Stimulated activated CD4-positive, alpha-beta T cell treated with anti-CD3 and anti-CD28 coated beads, Interleukin-1b, Interleukin-23, amount 100 ng/mL, for 24 hours (primary cell): Measurements from ENCODE around the gene PIK3AP1.
"Not testable (repeated sequence)": the region's sequence is repeated elsewhere in the genome, so short reads cannot be mapped to it uniquely, and the experiment has no call there.

Source experiments
- DNase-seq, 4 experiments: peaks; one replicate each; pipeline ENCODE4 v3.0.0-alpha.2; 2020; ENCODE audit warnings: low read depth in 4 of 4, low spot score in 1 of 4

Gene PIK3AP1

DNA sequence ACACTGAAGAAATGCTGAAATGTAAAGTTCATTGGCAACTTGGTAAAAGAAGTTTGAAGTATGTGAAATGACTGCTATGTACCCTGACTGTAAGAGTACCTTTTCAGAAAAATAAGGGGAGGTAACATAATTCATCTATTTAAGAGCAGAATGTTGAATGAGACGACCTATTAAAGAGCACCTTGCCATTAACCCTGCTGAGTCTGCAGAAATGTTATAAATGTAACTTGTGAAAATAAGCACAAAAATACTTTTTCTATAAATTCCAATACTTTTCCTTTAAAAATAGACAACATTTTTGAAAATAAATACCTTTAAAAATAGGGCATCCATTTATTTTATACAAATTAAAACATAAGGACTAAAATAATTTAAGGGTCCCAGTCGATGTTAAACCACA lies 141.2 kb downstream of the PIK3AP1 start:
- DNase-seq = no peak

DNA sequence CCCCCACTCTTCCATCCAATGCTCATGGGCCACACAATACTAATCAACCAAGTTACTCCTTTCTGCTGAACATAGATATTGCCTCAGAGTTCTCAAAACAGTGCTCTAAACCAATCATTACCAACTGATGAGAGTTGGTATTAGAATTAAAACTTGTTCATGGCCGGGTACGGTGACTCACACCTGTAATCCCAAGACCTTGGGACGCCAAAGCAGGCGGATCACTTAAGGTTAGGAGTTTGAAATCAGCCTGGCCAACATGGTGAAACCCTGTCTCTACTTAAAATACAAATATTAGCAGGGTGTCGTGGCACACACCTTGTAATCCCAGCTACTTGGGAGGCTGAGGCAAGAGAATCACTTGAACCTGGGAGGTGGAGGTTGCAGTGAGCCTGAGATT lies 141.7 kb downstream of the PIK3AP1 start:
- no peak for DNase-seq

DNA sequence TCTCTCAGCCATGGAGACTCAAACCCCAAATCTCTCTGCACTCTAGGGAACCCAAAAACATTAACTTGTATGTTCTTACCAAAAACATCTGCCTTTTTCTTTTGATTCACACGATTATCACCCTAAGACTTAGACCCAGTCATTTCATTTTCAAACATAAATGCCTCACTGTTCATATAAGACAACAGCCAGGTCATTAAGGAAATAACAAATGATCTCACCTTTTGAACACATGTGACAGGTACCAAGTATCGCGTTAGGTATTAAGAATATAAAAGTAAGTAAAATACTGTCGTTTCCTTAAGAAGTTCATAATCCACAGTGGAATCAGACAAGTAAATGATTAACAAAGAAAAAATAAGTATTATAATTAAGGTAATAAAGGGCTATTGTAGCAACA lies 142.3 kb downstream of the PIK3AP1 start:
- DNase-seq = no peak

DNA sequence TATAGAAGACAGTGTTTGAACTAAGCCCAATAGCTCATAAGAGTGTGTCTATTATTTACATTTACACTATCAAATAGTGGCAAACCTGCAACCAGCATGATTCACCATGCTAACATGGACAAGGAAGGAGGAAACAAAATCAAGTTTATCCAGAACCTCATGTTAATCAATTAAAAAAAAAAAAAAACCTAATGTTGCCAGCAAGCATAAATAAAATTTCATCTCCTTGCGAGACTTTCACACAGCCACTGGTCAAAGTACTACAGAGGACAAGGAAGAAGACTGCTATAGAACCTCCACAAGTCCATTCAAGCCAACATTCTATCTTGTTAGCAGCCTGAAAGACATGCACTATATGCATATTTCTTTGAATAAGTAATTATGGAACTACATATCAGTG lies 143.2 kb downstream of the PIK3AP1 start:
- no peak for DNase-seq

DNA sequence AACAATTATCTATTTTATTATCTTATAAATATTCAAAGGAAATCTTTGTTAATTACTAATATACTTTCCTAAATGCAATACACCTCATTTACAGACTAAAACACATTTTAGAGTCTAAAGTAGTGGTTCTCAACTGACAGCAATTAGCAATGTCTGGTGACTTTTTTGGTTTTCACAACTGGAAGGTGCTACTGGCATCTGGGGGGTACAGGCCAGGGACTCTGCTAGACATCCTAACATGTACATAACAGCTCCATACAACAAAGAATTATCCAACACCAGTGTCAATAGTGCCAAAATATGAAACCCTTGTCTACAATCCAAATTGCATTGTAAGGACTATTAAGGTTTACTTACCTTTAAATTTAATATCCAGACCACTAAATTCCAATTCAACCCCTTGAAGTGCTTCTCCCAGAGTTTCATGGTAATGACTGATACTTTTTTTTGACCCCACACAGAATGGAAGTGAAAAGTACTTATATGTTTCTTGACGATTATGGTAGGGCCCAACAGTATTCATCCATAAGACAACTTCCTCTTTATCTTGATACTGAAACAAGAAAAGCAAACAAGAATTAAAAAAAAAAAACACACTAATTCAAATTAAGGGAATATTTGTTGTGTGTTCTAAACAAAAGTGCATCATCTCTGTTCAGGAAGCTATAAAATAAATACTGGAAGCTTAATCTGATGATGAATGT lies 143.9 kb downstream of the PIK3AP1 start:
- DNase-seq = no peak

DNA sequence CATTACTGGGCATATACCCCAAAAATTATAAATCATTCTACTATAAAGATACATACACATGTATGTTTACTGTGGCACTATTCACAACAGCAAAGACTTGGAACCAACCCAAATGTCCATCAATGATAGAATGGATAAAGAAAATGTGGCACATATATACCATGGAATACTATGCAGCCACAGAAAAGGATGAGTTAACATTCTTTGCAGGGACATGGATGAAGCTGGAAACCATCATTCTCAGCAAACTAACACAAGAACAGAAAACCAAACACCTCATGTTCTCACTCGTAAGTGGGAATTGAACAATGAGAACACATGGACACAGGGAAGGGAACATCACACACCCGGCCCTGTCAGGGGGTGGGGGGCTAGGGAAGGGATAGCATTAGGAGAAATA lies 145.8 kb downstream of the PIK3AP1 start:
- not testable (repeated sequence) for DNase-seq

DNA sequence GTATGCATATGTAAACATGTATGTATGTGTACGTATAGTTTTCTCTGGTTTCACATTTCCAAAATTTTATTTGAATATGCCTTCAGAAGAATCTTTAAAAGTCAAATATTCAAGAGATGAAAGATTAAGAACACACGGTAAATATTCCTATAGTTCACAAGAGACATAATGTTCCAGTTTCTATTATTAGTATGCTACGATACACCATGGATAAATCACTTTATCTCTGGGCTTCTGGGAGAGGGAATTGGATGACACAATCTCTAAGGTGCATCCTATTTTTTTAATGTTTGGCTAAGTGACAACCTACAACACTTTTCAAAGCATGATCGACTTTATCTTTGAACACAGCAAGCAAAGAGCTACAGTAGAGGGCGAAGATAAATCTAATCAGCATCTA lies 147.3 kb downstream of the PIK3AP1 start:
- DNase-seq = no peak

DNA sequence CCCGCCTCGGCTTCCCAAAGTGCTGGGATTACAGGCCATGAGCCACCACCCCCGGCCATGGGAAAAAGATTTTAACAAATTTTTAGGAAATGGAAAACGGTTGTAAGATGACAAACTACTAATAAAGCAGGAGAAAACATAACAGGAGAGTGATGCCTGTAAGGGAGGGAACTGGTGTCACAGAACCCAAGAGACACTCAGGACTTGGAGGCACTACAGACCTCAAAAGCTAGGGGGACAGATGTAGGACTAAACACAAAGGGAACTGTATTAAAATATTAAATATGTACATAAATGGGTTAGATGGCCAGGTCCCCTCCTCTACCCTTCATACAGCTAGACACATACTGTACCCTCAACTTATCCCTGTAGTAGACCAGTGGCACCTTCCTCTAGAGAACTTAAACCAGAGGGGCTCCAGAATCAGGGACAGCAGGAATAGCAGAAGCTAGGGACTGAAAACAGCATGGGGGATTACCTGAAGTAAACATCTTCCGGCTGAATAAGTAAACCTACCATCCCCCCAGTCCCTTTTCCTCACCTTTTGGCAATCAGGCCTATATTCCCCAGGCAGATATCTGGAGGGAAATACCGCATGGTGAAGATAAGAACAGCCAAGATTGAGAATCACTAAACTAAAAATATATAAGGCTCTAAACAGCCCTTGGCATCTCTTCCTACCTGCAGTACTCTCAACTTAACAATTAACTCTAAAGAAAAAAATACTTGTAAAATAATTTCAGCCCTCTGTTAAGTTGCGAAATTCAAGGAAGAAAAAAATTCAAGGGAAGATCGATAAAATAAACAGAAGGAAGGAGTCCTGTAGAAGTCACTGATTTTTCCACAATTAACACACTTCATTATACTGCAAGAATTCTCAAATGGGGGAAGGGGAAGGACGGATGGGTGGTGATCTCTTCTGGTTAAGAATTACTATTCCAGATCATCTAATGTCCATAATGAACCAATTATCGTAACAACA lies 149.0 kb downstream of the PIK3AP1 start:
- DNase-seq = no peak

DNA sequence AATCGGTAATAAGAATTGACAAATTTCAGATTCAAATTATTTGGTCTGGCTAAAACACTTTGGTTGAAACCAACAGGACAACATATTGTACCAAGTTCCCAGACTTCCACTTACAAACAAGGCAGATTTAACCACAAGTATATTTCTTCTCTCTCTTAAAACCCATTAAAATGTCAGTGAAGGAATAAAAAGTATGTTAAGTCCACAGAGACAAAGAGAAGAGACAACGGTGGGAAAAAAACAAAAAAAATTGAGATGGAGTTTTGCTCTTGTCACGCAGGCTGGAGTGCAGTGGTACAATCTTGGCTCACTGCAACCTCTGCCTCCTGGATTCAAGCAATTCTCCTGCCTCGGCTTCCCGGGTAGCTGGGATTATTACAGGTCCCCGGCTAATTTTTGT lies 149.8 kb downstream of the PIK3AP1 start:
- no peak for DNase-seq

DNA sequence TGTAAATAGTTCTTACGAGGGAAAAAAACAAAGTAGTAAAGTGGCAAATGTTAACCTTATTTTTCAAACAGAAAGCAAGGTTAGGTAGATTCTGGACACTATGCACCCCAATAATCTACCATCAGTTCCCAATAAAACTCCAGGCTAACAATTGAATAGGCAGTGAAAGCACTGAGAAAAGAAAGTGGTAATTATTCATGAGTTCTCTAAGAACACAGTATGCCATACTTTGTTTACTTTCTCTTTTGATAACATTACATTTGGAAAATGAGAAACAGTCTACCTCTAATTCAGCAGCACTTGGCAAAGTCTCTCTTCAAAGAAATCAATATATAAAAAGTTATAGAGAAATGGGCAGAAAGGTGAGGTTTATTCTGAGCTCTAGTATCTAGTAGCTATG lies 151.9 kb downstream of the PIK3AP1 start:
- no peak for DNase-seq

DNA sequence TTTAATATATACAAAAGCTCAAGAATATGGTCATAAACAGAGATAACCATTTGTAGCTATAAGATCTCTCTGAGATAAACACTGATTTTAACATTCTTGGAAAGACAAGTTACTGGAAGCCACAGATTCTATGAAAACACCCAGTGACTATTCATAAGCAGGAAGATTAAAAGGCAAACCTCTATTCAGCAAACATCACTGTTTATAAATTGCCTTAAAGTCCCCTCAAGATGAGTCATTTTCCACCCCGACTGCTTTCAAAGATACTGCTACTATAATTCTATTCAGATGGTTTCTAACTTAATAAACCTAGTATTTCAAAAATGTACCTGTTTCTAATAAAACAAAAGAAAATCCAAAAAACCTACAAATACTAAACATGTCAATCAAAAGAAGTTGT lies 154.5 kb downstream of the PIK3AP1 start:
- no peak for DNase-seq

DNA sequence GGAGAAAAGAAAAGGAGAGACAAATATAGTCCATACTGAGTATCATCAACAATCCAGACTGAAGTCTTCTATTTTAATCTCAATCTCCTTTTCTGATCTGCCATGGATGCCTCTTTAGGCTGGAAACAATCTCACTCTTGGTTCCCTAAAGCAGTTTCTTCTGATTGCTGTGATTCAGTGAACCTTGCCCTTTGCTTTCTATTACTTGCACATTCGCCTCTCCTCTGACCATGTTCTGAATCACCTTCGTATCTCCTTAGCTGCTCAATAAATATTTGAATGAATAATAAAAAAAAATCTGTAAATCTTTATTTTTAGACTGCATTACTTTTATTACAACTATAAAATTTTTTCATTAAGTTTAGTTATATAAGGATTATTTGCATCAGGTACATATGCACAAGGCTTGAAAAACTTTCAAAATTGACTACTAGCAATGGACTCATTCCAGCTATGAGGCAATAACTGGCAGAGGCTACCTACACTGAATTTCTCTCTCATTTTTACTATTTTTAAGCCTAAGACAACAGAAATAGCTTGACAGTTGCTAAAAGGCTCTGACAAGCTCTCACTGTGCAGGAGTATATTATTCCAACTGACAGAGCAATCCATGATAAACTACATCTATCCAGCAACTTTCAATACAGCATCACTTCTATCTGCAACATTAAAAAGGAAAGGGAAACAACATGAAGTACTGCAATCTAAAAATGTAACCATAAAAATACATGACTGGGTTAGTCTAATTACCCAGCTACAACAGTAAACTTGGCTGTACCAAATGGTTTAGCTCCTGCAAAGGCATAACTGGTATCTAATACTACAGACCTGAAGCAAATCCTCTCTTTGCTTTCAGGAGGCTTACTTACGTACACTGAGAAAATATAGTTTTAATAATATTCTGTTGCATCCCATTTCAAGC lies 159.1 kb downstream of the PIK3AP1 start:
- DNase-seq = no peak

DNA sequence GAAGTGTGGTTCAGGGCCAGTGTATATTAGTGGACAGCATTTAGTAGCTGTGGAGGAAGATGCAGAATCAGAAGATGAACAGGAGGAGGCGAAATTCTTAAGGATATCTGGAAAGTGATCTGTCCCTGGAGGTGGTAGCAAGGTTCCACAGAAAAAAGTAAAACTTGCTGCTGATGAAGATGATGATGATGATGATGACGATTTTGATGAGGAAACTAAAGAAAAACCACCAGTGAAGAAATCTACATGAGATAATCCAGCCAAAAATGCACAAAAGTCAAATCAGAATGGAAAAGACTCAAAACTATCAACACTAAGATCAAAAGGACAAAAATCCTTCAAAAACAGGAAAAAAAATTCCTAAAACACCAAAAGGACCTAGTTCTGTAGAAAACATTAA lies 159.8 kb downstream of the PIK3AP1 start:
- no peak for DNase-seq

DNA sequence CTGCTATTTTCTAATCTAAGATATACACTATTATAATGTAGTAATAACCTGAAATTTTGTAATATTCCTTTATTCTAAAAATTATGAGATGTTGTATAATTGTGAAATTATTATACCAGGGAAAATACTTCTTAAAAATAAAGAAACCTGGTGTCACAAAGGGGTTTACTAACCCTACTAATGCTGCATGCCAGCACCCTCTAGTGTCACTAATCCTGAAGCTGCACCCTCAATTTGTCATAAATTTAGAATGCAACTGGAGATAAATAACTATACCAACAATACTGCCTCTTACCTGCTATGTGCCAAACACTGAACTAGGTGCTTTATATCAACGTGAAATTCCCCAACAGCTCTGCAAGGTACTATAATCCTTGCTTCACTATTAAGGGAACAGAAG lies 164.3 kb downstream of the PIK3AP1 start:
- DNase-seq = no peak

DNA sequence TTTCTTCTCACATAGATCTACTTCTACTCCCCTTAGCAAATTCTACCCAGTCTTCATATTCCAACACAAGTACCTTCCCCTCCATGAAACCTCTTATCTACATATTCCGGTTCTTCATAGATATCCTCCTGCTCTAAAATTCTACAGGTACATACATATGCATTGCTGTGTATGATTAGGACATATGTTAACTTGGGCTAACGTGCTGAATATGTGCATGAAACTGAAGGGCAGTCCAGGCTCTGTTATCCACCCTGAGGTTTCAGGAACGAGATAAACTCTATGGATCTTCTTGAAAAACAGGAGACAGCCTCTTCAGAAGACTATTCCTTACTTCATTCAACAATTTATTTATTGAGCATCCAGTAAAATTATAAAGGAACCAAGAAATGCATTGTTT lies 165.0 kb downstream of the PIK3AP1 start:
- no peak for DNase-seq

DNA sequence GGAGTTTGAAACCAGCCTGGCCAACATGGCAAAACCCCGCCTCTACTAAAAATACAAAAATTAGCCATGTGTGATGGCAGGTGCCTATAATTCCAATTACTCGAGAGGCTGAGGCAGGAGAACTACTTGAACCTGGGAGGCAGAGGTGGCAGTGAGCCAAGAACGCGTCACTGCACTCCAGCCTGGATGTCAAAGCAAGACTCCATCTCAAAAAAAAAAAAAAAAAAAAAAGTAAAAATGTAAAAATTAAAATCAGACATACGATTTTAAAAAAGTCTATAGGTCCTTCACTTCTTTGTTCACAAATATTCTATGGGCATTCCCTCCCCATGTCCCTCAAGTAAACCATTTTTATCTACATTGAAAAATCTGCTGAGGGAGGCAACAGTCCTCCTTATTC lies 171.7 kb downstream of the PIK3AP1 start:
- no peak for DNase-seq

DNA sequence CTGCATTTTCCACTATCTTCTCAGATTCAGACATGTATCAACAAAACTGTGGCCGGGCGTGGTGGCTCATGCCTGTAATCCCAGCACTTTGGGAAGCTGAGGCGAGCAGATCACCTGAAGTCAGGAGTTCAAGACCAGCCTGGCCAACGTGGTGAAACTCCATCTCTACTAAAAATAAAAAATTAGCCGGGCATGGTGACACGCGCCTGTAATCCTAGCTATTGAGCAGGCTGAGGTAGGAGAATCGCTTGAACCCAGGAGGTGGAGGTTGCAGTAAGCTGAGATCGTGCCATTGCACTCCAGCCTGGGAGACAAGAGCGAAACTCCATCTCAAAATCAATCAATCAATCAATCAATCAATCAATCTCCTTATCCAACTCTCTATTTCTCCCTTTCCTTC lies 174.8 kb downstream of the PIK3AP1 start:
- not testable (repeated sequence) for DNase-seq
